DMS153 treated with DMSO at 0.1 percent for 48 hours (cell line): ENCODE results near the gene USP36.

Experiments
- DNase-seq: peaks from one replicate; lab custom pipeline; 2025; ENCODE audit not compliant: unreplicated experiment; lab: John Stamatoyannopoulos, UW

USP36 gene

GRCh38 chr17:78818152-78818846, 22.3 kb downstream of the USP36 start:
- no peak for DNase-seq

GRCh38 chr17:78817123-78817522, 23.5 kb downstream of the USP36 start:
- DNase-seq: no peak

- no peak for DNase-seq
These were observed 24.9 kb downstream of the USP36 start for GRCh38 chr17:78815696-78816095.

GRCh38 chr17:78812855-78813254, 27.8 kb downstream of the USP36 start:
- DNase-seq: no peak

GRCh38 chr17:78808163-78808562, 32.5 kb downstream of the USP36 start:
- no peak for DNase-seq

GRCh38 chr17:78806451-78806850, 34.2 kb downstream of the USP36 start:
- no peak for DNase-seq

GRCh38 chr17:78805301-78805700, 35.3 kb downstream of the USP36 start:
- DNase-seq: no peak

- no peak for DNase-seq
These were observed 35.8 kb downstream of the USP36 start for GRCh38 chr17:78804777-78805176.

- DNase-seq: no peak
These were observed 37.3 kb downstream of the USP36 start for GRCh38 chr17:78803186-78803845.

GRCh38 chr17:78802459-78802858, 38.2 kb downstream of the USP36 start:
- DNase-seq: no peak

- no peak for DNase-seq
These were observed 38.6 kb downstream of the USP36 start for GRCh38 chr17:78802008-78802407.

GRCh38 chr17:78800132-78800931, 40.3 kb downstream of the USP36 start:
- no peak for DNase-seq

- DNase-seq: peak; percentile 31
These were observed 41.7 kb downstream of the USP36 start for GRCh38 chr17:78798695-78799559.

GRCh38 chr17:78797691-78798585, 42.7 kb downstream of the USP36 start:
- DNase-seq: no peak

- no peak for DNase-seq
These were observed 43.4 kb downstream of the USP36 start for GRCh38 chr17:78797213-78797612.

- DNase-seq: no peak
These were observed 44.1 kb downstream of the USP36 start for GRCh38 chr17:78796517-78796900.

- no peak for DNase-seq
These were observed 44.6 kb downstream of the USP36 start for GRCh38 chr17:78795861-78796516.

GRCh38 chr17:78794864-78795640, 45.6 kb downstream of the USP36 start:
- DNase-seq: no peak

GRCh38 chr17:78794399-78794798, 46.2 kb downstream of the USP36 start:
- no peak for DNase-seq
